COLO668 (cell line): Measurements from ENCODE around the gene RAB37.

Experiments used
- DNase-seq: peaks from one replicate; lab custom pipeline; 2025; ENCODE audit not compliant: unreplicated experiment; lab: John Stamatoyannopoulos, UW

Gene RAB37

GRCh38 chr17:74744714-74745547 lies 7.9 kb downstream of the RAB37 start:
- DNase-seq, result peak; percentile 56

DNA sequence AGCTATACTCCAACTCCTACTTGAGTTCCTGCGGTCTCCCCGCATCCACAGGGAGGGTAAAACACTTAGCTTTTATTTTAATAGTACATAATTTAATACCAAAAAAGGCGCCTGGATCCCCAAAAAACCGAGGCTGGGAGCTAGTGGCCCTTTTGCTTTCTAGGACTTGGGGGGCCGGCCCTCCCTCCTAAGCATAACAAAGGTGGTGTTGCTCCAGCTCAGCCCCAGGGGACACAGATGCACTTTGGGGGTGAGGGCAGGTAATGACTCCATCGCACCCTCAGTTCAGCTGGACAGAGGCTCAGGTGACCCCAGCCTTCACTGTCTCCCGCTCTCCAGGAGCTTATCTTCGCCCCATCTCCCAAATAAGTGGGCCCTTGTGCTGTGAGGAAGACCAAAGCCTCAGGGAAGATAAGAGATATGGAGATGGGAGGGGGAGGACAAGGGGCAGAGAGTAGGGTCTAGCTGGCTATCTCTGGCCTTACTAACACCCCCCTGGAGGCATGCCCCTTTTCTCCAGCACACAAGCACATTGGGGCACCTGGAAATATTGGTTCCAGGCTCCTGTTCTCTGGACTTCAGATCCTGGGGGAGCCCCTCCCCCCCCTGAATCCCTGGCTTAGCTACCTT lies 8.6 kb downstream of the RAB37 start:
- no peak for DNase-seq

- DNase-seq, result no peak
Observed at GRCh38 chr17:74746376-74746775, 9.3 kb downstream of the RAB37 start.

DNA sequence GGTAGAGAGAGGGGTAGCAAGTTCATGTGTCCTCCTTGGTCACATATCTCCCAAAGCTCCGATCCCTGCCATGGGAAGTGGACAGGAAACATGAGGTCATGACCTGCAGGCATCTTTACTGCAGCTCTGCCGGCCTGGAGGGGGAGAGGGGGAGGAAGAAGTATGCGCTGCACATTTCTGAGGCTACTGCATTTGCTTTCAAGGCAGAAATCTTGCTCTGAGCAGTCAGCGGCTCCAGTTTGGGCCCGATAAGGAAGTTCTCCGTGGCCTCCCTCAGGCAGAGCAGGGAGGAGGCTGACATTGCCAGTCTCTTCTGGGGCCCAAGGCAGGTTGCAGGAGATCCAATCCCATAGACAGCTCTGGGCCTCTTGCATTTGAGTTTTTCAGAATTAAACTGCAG lies 9.9 kb downstream of the RAB37 start:
- DNase-seq, result no peak

DNA sequence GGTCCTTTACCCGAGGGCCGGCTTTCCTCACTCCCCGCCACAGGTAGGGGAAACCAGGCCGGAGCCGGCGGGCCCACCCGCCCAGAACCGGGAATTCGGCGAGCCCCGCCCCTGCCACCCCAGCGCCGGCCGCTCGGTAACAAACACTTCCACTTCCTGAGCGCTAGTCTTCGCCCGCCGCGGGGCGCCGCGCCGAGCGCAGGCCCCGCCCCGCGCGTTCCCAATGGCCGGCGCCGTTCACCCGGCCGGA lies 11.1 kb downstream of the RAB37 start:
- DNase-seq, result no peak

DNA sequence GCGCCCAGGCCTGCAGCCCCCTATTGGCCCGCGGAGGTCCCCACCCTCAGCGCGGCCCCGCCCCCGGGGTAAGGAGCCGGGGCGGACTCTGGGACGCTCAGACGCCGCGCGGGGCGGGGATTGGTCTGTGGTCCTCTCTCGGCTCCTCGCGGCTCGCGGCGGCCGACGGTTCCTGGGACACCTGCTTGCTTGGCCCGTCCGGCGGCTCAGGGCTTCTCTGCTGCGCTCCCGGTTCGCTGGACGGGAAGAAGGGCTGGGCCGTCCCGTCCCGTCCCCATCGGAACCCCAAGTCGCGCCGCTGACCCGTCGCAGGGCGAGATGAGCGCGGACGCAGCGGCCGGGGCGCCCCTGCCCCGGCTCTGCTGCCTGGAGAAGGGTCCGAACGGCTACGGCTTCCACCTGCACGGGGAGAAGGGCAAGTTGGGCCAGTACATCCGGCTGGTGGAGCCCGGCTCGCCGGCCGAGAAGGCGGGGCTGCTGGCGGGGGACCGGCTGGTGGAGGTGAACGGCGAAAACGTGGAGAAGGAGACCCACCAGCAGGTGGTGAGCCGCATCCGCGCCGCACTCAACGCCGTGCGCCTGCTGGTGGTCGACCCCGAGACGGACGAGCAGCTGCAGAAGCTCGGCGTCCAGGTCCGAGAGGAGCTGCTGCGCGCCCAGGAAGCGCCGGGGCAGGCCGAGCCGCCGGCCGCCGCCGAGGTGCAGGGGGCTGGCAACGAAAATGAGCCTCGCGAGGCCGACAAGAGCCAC lies 11.6 kb downstream of the RAB37 start, which contains the start of gene NHERF1:
NHERF1 (plus strand) TSS at position 100 of the 750 bp plus-strand sequence; CDS start at position 319, 219 bp downstream.
- peak; percentile 95 for DNase-seq

GRCh38 chr17:74749279-74750038 lies 12.4 kb downstream of the RAB37 start:
- peak; percentile 34 for DNase-seq

DNA sequence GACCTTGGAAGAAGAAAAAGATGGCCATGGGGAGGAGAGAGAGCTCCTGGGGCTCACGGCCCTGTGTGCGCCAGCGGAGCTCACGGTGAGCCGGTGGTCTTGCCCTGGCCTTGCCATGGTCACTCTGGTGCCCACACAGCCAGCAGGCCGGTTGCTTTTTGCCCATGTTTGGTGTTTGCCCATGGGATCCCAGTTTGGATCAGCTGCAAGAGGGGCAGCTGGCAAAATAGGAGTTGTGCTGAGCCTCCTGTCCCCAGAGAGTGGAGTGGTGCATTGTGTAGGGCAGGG lies 12.9 kb downstream of the RAB37 start:
- no peak for DNase-seq

DNA sequence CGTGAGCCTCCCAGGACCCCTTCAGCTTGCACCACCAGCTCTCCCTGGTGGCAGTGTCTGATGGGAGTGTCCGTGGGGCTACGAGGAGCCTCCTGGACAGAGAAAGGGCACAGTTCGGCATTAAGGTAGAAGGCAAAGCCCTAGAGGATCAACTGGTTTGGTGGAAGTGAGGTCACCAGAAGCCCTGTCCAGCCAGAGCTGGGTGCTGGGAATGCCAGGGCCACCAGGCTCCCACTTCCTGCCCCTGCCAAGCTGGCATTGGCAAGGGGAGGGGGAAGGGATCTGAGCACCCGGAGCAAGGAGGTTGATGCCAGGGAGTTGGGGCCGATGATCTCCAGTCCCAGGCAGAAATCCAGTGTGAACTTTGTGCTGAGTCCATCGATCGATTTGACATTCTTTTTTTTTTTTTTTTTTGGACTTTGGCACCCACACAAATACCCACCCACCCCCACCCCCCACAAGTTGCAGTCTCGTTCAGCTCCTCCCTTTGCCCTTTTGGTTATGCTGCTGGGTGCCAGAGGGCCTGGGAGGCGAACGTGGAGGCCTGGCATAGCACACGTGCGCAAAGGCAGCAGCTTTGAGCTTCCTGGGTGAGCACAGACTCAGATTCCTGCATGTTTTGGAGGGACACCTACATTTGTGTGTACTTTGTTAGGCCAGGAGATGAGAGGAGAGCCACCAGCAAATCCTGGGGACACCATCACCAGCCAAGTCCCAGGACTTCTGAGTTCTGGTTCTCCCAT lies 13.4 kb downstream of the RAB37 start:
- DNase-seq, result peak; percentile 10

GRCh38 chr17:74752415-74752814 lies 15.4 kb downstream of the RAB37 start:
- no peak for DNase-seq

DNA sequence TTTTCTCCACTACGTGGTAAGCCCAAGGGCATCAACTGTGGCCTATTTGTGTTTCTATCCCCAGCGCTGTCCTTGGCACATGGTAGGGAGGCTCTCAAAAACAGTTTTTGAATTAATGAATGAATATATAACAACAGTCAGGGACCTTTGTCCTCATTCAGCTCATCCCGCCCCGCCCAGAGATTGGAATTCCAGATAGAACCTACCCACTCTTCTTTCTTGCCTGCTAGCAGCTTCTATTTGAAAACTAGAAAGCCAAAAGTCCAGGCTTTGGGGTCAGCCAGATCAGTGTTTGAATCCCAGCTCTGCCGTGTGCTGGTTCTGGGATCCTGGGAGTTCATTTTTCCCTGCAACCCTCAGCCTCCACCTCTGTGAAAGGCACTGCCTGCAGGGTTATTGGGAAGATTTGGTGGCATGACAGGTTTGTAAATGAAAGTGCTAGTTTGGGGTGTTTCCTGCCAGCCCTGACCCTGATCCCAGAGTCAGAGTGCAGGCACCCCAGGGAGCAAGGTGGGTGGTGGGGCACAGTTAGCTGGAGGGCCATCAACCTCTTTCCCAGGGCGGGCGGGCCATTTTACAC lies 15.9 kb downstream of the RAB37 start:
- DNase-seq, result no peak

- DNase-seq, result no peak
Observed at GRCh38 chr17:74754832-74755231, 17.8 kb downstream of the RAB37 start.

- DNase-seq, result no peak
Observed at GRCh38 chr17:74755533-74755932, 18.5 kb downstream of the RAB37 start.

DNA sequence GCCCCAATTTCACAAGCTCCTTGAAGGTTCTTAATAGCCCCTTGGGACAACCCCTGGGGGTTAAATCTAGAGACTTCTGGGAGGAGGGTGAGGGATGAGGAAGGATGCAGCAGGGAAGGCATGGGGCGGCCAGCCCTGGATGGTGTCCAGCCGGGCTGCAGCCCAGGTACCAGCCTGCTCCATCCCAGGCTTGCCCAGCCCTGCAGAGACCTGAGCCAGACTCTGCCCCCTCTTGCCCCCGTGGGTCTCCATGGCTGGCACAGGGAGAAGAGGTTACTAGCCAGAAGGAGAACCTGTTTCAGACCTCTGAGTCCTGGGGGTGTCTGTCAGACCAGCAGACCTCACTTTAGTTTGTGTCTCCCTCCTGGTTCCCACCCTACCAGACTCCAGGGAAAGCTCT lies 19.8 kb downstream of the RAB37 start:
- no peak for DNase-seq

- DNase-seq, result peak; percentile 14
Observed at GRCh38 chr17:74757502-74757901, 20.4 kb downstream of the RAB37 start.

DNA sequence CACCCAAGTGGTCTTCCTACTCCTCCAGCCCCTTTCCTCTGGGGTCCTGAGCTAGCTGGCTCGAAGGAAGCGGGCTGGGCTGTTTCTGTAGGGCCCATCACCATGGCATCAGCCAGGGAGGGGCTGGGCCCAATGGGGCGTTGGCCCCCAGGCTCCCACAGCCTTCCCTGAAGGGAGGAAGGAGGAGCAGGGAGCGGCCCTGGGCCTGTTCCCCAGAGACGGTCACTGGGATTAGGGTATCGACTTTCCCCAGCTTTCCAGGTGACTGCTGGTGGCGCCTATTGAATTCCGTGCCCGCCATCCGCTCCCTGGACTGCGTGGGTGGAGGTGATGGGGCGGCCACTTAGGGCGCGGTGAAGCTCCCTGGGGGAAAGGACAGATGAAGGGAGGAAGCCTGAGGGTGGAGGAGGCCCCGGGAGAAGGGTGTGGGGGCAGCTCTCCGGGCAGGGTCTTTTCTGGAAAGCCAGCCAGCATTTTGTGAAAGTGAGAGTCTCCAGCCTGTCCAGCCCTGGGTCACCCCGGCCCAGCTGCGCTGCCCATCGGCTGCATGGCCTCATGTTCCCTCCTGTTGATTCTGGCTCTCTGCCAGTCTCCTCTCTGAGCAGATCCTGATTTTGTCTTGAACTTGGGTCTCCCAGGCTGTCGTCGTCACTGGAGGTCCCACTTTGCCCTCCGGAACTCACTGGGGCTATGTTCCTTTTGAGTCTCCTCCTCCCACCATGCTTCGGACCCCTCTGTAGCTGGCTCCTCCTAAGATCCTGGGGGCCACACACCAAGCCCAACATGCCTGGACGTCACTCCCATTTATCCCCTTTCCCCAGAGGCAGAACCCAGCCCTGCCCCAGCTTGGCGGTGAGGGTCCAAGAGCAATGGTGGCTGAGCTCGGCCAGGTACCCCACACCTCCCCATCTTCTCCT lies 21.1 kb downstream of the RAB37 start:
- DNase-seq, result peak; percentile 58

DNA sequence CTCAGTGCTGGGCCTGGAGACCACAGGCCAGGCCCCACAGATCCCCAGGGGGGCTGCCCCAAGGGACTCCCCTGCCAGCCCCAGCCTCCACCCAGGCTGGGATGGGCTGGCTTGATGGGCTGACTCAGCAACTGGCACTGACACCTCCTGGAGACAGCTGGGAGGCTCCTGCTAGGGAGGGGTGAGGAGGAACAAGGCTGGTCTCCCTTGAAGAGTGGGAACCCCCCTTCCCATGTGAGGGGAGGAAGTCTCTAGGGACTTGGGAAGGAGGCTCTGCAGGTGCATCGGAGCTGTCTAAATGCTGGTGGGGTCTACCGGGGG lies 21.8 kb downstream of the RAB37 start:
- peak; percentile 6 for DNase-seq

DNA sequence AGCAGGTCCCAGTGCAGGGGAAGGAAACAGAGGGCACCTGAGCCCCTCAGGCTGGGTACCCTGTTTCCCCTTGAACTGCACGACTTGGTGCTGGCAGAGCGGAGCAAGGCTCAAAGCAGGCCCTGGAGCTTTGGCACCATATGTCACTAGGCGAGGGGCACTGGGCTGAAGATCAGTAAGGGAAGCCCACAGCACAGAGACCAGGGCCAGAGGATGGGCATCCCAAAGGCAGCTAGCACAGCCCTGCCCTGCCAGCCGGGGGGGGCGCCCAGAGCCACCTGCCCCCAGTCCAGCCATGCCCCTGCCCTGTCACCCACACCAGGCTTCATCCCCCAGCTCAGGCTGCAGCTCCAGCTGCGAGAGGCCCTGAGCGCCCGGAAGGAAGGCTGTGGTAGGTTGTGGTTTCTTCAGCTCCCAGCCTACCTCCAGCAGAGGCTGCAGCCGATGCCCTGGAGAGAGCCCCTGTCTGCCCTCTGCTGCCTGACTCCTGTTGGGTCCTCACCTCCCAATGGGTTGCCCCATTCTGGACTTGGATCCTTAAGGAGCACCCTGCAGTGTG lies 22.3 kb downstream of the RAB37 start:
- no peak for DNase-seq

GRCh38 chr17:74759941-74760340 lies 22.9 kb downstream of the RAB37 start:
- DNase-seq, result no peak
